GM23338 (cell line): ENCODE measurements around the gene ZBTB48. TPM values are rescaled to one million over a fixed set of nuclear protein-coding genes. Genes with fewer than 3 reads are reported as not detected.

Experiments
- ATAC-seq: fragments of 200-7000 bp; cut with Tn5 transposase; 3 replicates; pipeline ENCODE4 v1.9.1; 2020
- DNase-seq: peaks from one replicate; pipeline ENCODE4 v3.0.0-alpha.2; 2015; ENCODE audit warnings: low spot score
- H2AFZ ChIP-seq: fragments of 200-600 bp; sonication (generic); 2 replicates; pipeline ENCODE4 v1.8.0; 2016; ENCODE audit warnings: antibody characterized with exemption, mild to moderate bottlenecking, moderate library complexity
- H3F3A ChIP-seq: fragments of 200-600 bp; sonication (generic); replicated peaks from 2 replicates; pipeline ENCODE4 v1.8.0; 2017; ENCODE audit warnings: antibody characterized with exemption, mixed run types, low read depth
- H3K27ac ChIP-seq: fragments of 200-600 bp; sonication (generic); 2 replicates; pipeline ENCODE4 v1.6.1; 2016; ENCODE audit warnings: low read depth
- H3K27me3 ChIP-seq: fragments of 200-600 bp; sonication (generic); 2 replicates; pipeline ENCODE4 v1.8.0; 2016; ENCODE audit warnings: mild to moderate bottlenecking, mixed run types, moderate library complexity; ENCODE audit not compliant: insufficient read depth
- H3K36me3 ChIP-seq: fragments of 200-600 bp; sonication (generic); 2 replicates; pipeline ENCODE4 v1.8.0; 2016; ENCODE audit warnings: mild to moderate bottlenecking; ENCODE audit not compliant: insufficient read depth
- H3K4me1 ChIP-seq: fragments of 200-600 bp; sonication (generic); 2 replicates; pipeline ENCODE4 v1.8.0; 2016; ENCODE audit warnings: mild to moderate bottlenecking, moderate library complexity; ENCODE audit not compliant: insufficient read depth
- H3K4me2 ChIP-seq: fragments of 200-600 bp; sonication (generic); 2 replicates; pipeline ENCODE4 v1.7.1; 2017; ENCODE audit warnings: mixed run types
- H3K4me3 ChIP-seq: fragments of 200-600 bp; sonication (generic); 2 replicates; pipeline ENCODE4 v1.6.1; 2016; ENCODE audit warnings: mixed run types
- H3K79me2 ChIP-seq: fragments of 200-600 bp; sonication (generic); replicated peaks from 2 replicates; pipeline ENCODE4 v1.8.0; 2017; ENCODE audit warnings: mild to moderate bottlenecking; ENCODE audit not compliant: insufficient read depth
- H3K9me2 ChIP-seq: fragments of 200-600 bp; sonication (generic); 2 replicates; pipeline ENCODE4 v1.8.0; 2017; ENCODE audit not compliant: insufficient read depth
- H4K20me1 ChIP-seq: fragments of 200-600 bp; sonication (generic); replicated peaks from 2 replicates; pipeline ENCODE4 v1.8.0; 2017; ENCODE audit warnings: mild to moderate bottlenecking; ENCODE audit not compliant: insufficient read depth
- H3K27ac Mint-ChIP-seq: 2 replicates; pipeline ENCODE4 v1.8.0; 2020; ENCODE audit warnings: inconsistent platforms, mild to moderate bottlenecking, moderate library complexity, mixed read lengths
- H3K27me3 Mint-ChIP-seq: 3 replicates; pipeline ENCODE4 v1.8.0; 2022; ENCODE audit warnings: low read depth, mild to moderate bottlenecking, moderate library complexity, mixed read lengths, inconsistent platforms; ENCODE audit not compliant: insufficient read depth, poor library complexity
- H3K36me3 Mint-ChIP-seq: 3 replicates; pipeline ENCODE4 v1.8.0; 2021; ENCODE audit warnings: low read depth, mild to moderate bottlenecking, inconsistent platforms, moderate library complexity, mixed read lengths
- H3K4me1 Mint-ChIP-seq: 3 replicates; pipeline ENCODE4 v1.8.0; 2020; ENCODE audit warnings: mild to moderate bottlenecking, inconsistent platforms, mixed read lengths
- H3K4me3 Mint-ChIP-seq: 3 replicates; pipeline ENCODE4 v1.8.0; 2021; ENCODE audit warnings: moderate library complexity, mild to moderate bottlenecking, inconsistent platforms, mixed read lengths
- H3K9me3 Mint-ChIP-seq: 3 replicates; pipeline ENCODE4 v1.8.0; 2020; ENCODE audit warnings: moderate library complexity, mild to moderate bottlenecking, inconsistent platforms, mixed read lengths
- CREB1 ChIP-seq: fragments of 250-450 bp; sonication (Bioruptor Pico); IDR thresholded peaks from 2 replicates; pipeline ENCODE4 v1.5.0; 2020; ENCODE audit warnings: low read depth, mild to moderate bottlenecking, moderate library complexity
- ETS1 ChIP-seq: IDR thresholded peaks from 2 replicates; pipeline ENCODE4 v1.6.1; 2016; ENCODE audit warnings: antibody characterized with exemption
- EZH2phosphoT487 ChIP-seq: fragments of 200-600 bp; sonication (generic); IDR thresholded peaks from one replicate; pipeline ENCODE4 v1.8.1; 2018; ENCODE audit warnings: antibody characterized with exemption; ENCODE audit not compliant: unreplicated experiment
- JUNB ChIP-seq: IDR thresholded peaks from one replicate; pipeline ENCODE4 v1.6.1; 2016; ENCODE audit warnings: antibody characterized with exemption; ENCODE audit not compliant: unreplicated experiment
- POLR2AphosphoS5 ChIP-seq: IDR thresholded peaks from 2 replicates; pipeline ENCODE4 v1.6.1; 2016; ENCODE audit warnings: antibody characterized with exemption, low read depth
- STAT1 ChIP-seq: IDR thresholded peaks from one replicate; pipeline ENCODE4 v1.6.1; 2016; ENCODE audit warnings: antibody characterized with exemption; ENCODE audit not compliant: unreplicated experiment
- ZNF331 ChIP-seq: fragments of 250-450 bp; sonication (Bioruptor Pico); IDR thresholded peaks from 2 replicates; pipeline ENCODE4 v1.5.0; 2020; ENCODE audit warnings: low read depth, mild to moderate bottlenecking, moderate library complexity
- long read RNA-seq: library from polyadenylated mRNA; unstranded; transcript quantifications from one replicate; pipeline ENCODE4 v2.0.0, GENCODE V29; 2020; ENCODE audit not compliant: unreplicated experiment
- polyA plus RNA-seq: library from polyadenylated mRNA; unstranded; fragments of >200 nt; fragmentation: Nextera tagmentation; extraction: Ambion mirVana; gene quantifications from 2 replicates; pipeline ENCODE4 v1.2.1, GENCODE V29; 2016
- total RNA-seq: library from RNA; depleted of rRNA; stranded (reverse); fragments of >200 nt; shearing (Covaris generic); gene quantifications from 2 replicates; pipeline ENCODE4 v1.2.3, GENCODE V29; 2014; rRNA removed
- TF ChIP-seq, protein P1 (sequence below): fragments of 250-450 bp; sonication (Bioruptor Pico); IDR thresholded peaks from 2 replicates; pipeline ENCODE4 v1.5.0; 2020; ENCODE audit warnings: mild to moderate bottlenecking, moderate library complexity

The ZBTB48 gene
- total RNA-seq (21.0 and 25.5 TPM in 2 replicates), polyA plus RNA-seq (17.3 and 18.0 TPM in 2 replicates)
- long read RNA-seq, partial matches to known transcripts = 1 of 17 reads
- long read RNA-seq, other reads (novel, unspliced or antisense) = 12 of 17 reads

- Mint-ChIP-seq H3K27me3 (peaks cover 2% of the 10 kb centered on the region), H3K4me3 (peak within 1 kb of the TSS; percentile 95), H3K27ac (peak within 1 kb of the TSS; percentile 95), H3K36me3 (0 out of 3 replicates have a peak, but pooled peaks cover 2% of the 10 kb centered on the region), H3K9me3 (no peaks in the 10 kb centered on the region), H3K4me1 (peaks cover 15% of the 10 kb centered on the region)
- Histone ChIP-seq H3K79me2 (peaks cover 15% of the 10 kb centered on the region), H3F3A (no peaks in the 10 kb centered on the region; the same call in 1 of the 2 replicates), H3K4me1 (peaks cover 13% of the 10 kb centered on the region; the same call in 1 of the 2 replicates), H3K4me2 (peak within 1 kb of the TSS; percentile 97), H4K20me1 (no peaks in the 10 kb centered on the region; the same call in 1 of the 2 replicates), H3K27ac (no peak within 1 kb of the TSS), H3K4me3 (peak within 1 kb of the TSS; percentile 95), H2AFZ (peak within 1 kb of the TSS; percentile 99), H3K27me3 (no peaks in the 10 kb centered on the region), H3K9me2 (no peaks in the 10 kb centered on the region), H3K36me3 (no peaks in the 10 kb centered on the region)
- DNase-seq = peak; percentile 99
- peak; percentile 94 for ATAC-seq
- TF ChIP-seq EZH2phosphoT487 = no peak
- TF ChIP-seq CREB1 (CRISPR knock-in tag) = peak; percentile 93
- no peak for TF ChIP-seq ZNF331
- TF ChIP-seq, protein P1, sequence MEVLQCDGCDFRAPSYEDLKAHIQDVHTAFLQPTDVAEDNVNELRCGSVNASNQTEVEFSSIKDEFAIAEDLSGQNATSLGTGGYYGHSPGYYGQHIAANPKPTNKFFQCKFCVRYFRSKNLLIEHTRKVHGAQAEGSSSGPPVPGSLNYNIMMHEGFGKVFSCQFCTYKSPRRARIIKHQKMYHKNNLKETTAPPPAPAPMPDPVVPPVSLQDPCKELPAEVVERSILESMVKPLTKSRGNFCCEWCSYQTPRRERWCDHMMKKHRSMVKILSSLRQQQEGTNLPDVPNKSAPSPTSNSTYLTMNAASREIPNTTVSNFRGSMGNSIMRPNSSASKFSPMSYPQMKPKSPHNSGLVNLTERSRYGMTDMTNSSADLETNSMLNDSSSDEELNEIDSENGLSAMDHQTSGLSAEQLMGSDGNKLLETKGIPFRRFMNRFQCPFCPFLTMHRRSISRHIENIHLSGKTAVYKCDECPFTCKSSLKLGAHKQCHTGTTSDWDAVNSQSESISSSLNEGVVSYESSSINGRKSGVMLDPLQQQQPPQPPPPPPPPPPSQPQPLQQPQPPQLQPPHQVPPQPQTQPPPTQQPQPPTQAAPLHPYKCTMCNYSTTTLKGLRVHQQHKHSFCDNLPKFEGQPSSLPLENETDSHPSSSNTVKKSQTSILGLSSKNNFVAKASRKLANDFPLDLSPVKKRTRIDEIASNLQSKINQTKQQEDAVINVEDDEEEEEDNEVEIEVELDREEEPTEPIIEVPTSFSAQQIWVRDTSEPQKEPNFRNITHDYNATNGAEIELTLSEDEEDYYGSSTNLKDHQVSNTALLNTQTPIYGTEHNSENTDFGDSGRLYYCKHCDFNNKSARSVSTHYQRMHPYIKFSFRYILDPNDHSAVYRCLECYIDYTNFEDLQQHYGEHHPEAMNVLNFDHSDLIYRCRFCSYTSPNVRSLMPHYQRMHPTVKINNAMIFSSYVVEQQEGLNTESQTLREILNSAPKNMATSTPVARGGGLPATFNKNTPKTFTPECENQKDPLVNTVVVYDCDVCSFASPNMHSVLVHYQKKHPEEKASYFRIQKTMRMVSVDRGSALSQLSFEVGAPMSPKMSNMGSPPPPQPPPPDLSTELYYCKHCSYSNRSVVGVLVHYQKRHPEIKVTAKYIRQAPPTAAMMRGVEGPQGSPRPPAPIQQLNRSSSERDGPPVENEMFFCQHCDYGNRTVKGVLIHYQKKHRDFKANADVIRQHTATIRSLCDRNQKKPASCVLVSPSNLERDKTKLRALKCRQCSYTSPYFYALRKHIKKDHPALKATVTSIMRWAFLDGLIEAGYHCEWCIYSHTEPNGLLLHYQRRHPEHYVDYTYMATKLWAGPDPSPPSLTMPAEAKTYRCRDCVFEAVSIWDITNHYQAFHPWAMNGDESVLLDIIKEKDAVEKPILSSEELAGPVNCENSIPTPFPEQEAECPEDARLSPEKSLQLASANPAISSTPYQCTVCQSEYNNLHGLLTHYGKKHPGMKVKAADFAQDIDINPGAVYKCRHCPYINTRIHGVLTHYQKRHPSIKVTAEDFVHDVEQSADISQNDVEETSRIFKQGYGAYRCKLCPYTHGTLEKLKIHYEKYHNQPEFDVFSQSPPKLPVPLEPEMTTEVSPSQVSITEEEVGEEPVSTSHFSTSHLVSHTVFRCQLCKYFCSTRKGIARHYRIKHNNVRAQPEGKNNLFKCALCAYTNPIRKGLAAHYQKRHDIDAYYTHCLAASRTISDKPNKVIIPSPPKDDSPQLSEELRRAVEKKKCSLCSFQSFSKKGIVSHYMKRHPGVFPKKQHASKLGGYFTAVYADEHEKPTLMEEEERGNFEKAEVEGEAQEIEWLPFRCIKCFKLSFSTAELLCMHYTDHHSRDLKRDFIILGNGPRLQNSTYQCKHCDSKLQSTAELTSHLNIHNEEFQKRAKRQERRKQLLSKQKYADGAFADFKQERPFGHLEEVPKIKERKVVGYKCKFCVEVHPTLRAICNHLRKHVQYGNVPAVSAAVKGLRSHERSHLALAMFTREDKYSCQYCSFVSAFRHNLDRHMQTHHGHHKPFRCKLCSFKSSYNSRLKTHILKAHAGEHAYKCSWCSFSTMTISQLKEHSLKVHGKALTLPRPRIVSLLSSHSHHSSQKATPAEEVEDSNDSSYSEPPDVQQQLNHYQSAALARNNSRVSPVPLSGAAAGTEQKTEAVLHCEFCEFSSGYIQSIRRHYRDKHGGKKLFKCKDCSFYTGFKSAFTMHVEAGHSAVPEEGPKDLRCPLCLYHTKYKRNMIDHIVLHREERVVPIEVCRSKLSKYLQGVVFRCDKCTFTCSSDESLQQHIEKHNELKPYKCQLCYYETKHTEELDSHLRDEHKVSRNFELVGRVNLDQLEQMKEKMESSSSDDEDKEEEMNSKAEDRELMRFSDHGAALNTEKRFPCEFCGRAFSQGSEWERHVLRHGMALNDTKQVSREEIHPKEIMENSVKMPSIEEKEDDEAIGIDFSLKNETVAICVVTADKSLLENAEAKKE = no peak
- peak; percentile 99 for TF ChIP-seq POLR2AphosphoS5
- no peak for TF ChIP-seq JUNB
- TF ChIP-seq STAT1 = no peak
- 0 out of 2 replicates have a peak, but pooled peaks have one; percentile 23 for TF ChIP-seq ETS1
These were observed at the start of gene ZBTB48 for GRCh38 chr1:6579374-6580118. ZBTB48 (plus strand) TSS chr1:6579994; CDS start chr1:6580610, 616 bp downstream.
